ENCODE results near the gene KRT34. TPM values are rescaled to one million over a fixed set of nuclear protein-coding genes. Genes with fewer than 3 reads are reported as not detected.

The KRT34 gene
- total RNA-seq, 1 donor from 2014 or later: not detected

DNA sequence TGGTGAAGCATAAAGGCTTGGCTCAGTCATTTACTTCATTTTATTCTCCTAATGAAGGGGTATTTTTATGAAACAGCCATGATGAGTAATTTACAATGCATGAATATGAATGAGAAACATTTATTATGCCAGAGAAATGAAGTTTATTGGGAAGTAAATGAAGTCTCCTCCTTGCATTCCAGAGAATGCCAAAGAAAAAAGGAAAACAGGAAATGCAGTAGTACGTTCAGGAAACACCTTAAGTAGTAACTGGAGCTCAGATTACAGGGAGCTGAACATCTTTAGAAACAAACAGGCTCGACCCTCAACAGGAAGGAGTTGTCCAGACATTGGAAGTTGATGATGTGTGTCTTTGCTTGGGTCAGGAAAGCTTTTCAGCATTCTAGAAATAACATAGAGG, 4.6 kb downstream of the KRT34 start:
- DNase-seq (ENCODE audit: extremely low spot score, unreplicated experiment): no peak
- Mint-ChIP-seq H3K4me3 (no peak overlapping the region), H3K27me3 (peaks cover 8% of the 10 kb centered on the region), H3K4me1 (ENCODE audit: unreplicated experiment) (no peaks in the 10 kb centered on the region), H3K9me3 (peaks cover 4% of the 10 kb centered on the region), H3K36me3 (no peaks in the 10 kb centered on the region), H3K27ac (no peak overlapping the region)
- TF ChIP-seq, protein P1, sequence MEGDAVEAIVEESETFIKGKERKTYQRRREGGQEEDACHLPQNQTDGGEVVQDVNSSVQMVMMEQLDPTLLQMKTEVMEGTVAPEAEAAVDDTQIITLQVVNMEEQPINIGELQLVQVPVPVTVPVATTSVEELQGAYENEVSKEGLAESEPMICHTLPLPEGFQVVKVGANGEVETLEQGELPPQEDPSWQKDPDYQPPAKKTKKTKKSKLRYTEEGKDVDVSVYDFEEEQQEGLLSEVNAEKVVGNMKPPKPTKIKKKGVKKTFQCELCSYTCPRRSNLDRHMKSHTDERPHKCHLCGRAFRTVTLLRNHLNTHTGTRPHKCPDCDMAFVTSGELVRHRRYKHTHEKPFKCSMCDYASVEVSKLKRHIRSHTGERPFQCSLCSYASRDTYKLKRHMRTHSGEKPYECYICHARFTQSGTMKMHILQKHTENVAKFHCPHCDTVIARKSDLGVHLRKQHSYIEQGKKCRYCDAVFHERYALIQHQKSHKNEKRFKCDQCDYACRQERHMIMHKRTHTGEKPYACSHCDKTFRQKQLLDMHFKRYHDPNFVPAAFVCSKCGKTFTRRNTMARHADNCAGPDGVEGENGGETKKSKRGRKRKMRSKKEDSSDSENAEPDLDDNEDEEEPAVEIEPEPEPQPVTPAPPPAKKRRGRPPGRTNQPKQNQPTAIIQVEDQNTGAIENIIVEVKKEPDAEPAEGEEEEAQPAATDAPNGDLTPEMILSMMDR (conservative IDR thresholded peaks at IDR 0.05): no peak

DNA sequence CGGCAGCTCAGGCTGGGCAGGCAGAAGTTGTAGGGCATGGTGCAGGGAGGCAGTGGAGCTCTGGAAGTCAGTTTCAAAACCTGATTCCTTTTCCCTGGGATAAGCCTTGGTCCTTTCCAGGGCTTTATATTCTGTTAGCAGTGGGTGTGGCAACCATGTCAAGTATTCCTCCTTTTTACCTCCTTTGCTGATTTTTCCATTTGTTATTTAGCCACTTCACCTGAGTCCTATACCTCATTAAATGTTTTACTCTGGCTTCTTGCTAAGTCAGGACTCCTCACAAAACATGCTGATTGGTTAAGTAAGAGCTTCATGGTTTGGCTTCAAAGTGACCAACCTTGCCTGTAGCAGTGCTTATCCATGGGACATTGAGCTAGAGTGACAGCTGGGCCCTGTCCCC, 12.4 kb downstream of the KRT34 start, which contains the start of gene KRT33B:
TSS of gene KRT33B (minus strand) at position 101 of the 400 bp plus-strand sequence. CDS start at position 38, 63 bp downstream.
- DNase-seq (ENCODE audit: extremely low spot score, unreplicated experiment): no peak
- no peak within 1 kb of the TSS for H3K4me3 Mint-ChIP-seq
- no peaks in the 10 kb centered on the region for H3K9me3 Mint-ChIP-seq
- H3K27ac Mint-ChIP-seq: no peak within 1 kb of the TSS
- no peaks in the 10 kb centered on the region for H3K4me1 Mint-ChIP-seq (ENCODE audit: unreplicated experiment)
- TF ChIP-seq, protein P1 (conservative IDR thresholded peaks at IDR 0.05): no peak
- no peaks in the 10 kb centered on the region for H3K36me3 Mint-ChIP-seq
- H3K27me3 Mint-ChIP-seq: peaks cover 3% of the 10 kb centered on the region

DNA sequence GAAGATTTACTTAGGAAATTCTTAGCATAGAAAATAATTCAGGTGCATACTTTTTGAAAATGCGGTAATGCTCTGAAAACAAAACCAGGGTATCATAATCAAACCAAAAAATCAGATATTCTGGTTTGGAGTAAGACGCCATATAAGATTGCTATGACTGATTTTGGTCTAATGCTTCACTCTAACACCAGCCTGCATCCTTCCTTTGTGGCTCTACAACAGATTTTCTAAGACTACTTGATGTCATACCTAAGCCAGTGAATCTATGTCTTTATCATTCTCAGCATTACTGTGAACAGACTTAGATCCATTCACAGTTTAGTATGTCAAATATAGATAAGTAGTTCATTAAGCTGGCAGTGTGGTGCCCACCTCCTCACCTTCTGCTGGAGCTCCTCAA, 13.1 kb downstream of the KRT34 start:
- Mint-ChIP-seq H3K27ac (no peak overlapping the region), H3K9me3 (no peaks in the 10 kb centered on the region), H3K36me3 (no peaks in the 10 kb centered on the region), H3K4me3 (no peak overlapping the region), H3K4me1 (ENCODE audit: unreplicated experiment) (no peaks in the 10 kb centered on the region), H3K27me3 (peaks cover 3% of the 10 kb centered on the region)
- TF ChIP-seq, protein P1 (conservative IDR thresholded peaks at IDR 0.05): no peak
- DNase-seq (ENCODE audit: extremely low spot score, unreplicated experiment): no peak

DNA sequence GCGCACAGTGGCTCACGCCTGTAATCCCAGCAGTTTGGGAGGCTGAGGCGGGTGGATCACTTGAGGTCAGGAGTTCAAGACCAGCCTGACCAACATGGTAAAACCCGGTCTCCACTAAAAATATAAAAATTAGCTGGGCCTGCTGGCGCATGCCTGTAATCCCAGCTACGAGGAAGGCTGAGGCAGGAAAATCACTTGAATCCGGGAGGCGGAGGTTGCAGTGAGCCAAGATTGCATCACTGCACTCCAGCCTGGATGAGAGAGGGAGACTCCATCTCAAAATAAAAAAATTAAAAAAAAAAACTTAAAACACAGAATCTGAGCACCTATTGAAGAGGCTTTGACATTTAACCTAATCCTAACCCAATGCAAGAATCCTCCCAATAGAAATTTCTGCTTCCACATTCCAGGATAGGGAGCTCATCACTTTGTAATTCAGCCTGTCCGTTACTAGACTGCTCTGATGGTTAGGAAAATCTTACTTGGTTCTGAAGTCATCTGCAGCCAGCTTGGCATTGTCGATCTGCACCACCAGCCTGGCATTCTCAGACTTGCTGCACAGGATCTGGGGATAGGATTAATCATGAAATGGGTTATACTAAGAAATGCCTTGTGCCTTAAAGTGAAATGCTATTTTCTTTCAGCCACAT, 14.6 kb downstream of the KRT34 start:
- no peak for DNase-seq (ENCODE audit: extremely low spot score, unreplicated experiment)
- Mint-ChIP-seq H3K27ac (no peak overlapping the region), H3K9me3 (no peaks in the 10 kb centered on the region), H3K36me3 (no peaks in the 10 kb centered on the region), H3K27me3 (peaks cover 3% of the 10 kb centered on the region), H3K4me1 (ENCODE audit: unreplicated experiment) (no peaks in the 10 kb centered on the region), H3K4me3 (no peak overlapping the region)
- TF ChIP-seq, protein P1 (conservative IDR thresholded peaks at IDR 0.05): no peak

DNA sequence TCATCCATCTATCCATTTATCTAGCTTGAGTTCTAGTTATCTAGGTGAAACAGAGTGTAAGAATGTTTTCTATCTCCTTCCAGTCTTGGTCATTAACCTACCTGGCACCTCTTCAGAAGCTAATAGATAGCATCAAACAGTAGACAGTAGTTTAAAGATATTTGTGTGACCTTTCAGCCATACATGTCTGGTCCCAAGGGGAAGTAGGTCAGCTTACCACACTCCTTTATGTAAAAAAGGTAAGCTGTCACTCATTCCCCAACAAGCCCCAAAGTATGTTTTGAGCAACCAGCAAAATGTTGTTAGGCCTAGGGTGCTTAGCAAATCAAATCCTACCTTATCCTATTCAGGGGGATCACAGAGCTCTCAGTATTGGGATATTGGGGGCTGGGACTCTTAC, 16.0 kb downstream of the KRT34 start:
- no peak for DNase-seq (ENCODE audit: extremely low spot score, unreplicated experiment)
- Mint-ChIP-seq H3K9me3 (no peaks in the 10 kb centered on the region), H3K4me3 (no peak overlapping the region), H3K27me3 (peaks cover 3% of the 10 kb centered on the region), H3K36me3 (no peaks in the 10 kb centered on the region), H3K27ac (no peak overlapping the region), H3K4me1 (ENCODE audit: unreplicated experiment) (no peaks in the 10 kb centered on the region)
- TF ChIP-seq, protein P1 (conservative IDR thresholded peaks at IDR 0.05): no peak
